GM18498 (cell line): ENCODE results near the gene NPFF.
"Not testable (repeated sequence)": the region's sequence is repeated elsewhere in the genome, so short reads cannot be mapped to it uniquely, and the experiment has no call there.

Experiments used
- ATAC-seq: cut with Tn5 transposase; IDR thresholded peaks from one replicate; pipeline ENCODE4 v1.9.1; 2021; ENCODE audit warnings: mild to moderate bottlenecking, moderate library complexity; ENCODE audit not compliant: unreplicated experiment

The NPFF gene

GRCh38 chr12:53506881-53507602, at the start of gene NPFF:
Gene NPFF, minus strand, starts transcription at chr12:53507484. Its CDS starts 10 bp downstream, at chr12:53507474.
- ATAC-seq, result no peak

- no peak for ATAC-seq
Observed at GRCh38 chr12:53552361-53553327, 45.4 kb upstream of the NPFF start.

- no peak for ATAC-seq
Observed at GRCh38 chr12:53551889-53552291, 44.6 kb upstream of the NPFF start.

- ATAC-seq, result no peak
Observed at GRCh38 chr12:53550595-53550994, 43.3 kb upstream of the NPFF start.

- ATAC-seq, result not testable (repeated sequence)
Observed at GRCh38 chr12:53550131-53550530, 42.8 kb upstream of the NPFF start.

- not testable (repeated sequence) for ATAC-seq
Observed at GRCh38 chr12:53548354-53548753, 41.1 kb upstream of the NPFF start.

- ATAC-seq, result peak; percentile 75
Observed at GRCh38 chr12:53543539-53543938, 36.3 kb upstream of the NPFF start.

- ATAC-seq, result no peak
Observed at GRCh38 chr12:53539526-53539925, 32.2 kb upstream of the NPFF start.

- no peak for ATAC-seq
Observed at GRCh38 chr12:53538209-53538689, 31.0 kb upstream of the NPFF start.

- no peak for ATAC-seq
Observed at GRCh38 chr12:53536962-53537361, 29.7 kb upstream of the NPFF start.

GRCh38 chr12:53533471-53533870, 26.2 kb upstream of the NPFF start:
- no peak for ATAC-seq

- no peak for ATAC-seq
Observed at GRCh38 chr12:53532524-53533445, 25.5 kb upstream of the NPFF start.

- ATAC-seq, result no peak
Observed at GRCh38 chr12:53532021-53532420, 24.7 kb upstream of the NPFF start.

GRCh38 chr12:53530920-53531319, 23.6 kb upstream of the NPFF start:
- ATAC-seq, result no peak

- no peak for ATAC-seq
Observed at GRCh38 chr12:53530061-53530460, 22.8 kb upstream of the NPFF start.

- no peak for ATAC-seq
Observed at GRCh38 chr12:53524476-53524875, 17.2 kb upstream of the NPFF start.

- ATAC-seq, result no peak
Observed at GRCh38 chr12:53523131-53523530, 15.8 kb upstream of the NPFF start.

- ATAC-seq, result no peak
Observed at GRCh38 chr12:53518381-53518780, 11.1 kb upstream of the NPFF start.

GRCh38 chr12:53516758-53517455, 9.6 kb upstream of the NPFF start:
- no peak for ATAC-seq

GRCh38 chr12:53515291-53515680, 8.0 kb upstream of the NPFF start:
- no peak for ATAC-seq
